Fibroblast of lung (primary cell): ENCODE measurements around the gene GPHN.

ENCODE experiments used
- EZH2 ChIP-seq: IDR thresholded peaks from 2 replicates; pipeline ENCODE4 v1.5.1; 2012; ENCODE audit warnings: low read length, control low read depth, mild to moderate bottlenecking; ENCODE audit errors: missing control alignments
- TF ChIP-seq, protein P1 (sequence below), 2 donors: IDR thresholded peaks in 1 of 2; conservative IDR thresholded peaks in 1 of 2; 1 replicate in 1 of 2; 2 replicates in 1 of 2; pipeline ENCODE4 v1.5.1; 2011 to 2012; ENCODE audit warnings: low read length in 2 of 2, control low read depth in 1 of 2, inconsistent platforms in 1 of 2, low read depth in 1 of 2, mild to moderate bottlenecking in 1 of 2

DNA sequence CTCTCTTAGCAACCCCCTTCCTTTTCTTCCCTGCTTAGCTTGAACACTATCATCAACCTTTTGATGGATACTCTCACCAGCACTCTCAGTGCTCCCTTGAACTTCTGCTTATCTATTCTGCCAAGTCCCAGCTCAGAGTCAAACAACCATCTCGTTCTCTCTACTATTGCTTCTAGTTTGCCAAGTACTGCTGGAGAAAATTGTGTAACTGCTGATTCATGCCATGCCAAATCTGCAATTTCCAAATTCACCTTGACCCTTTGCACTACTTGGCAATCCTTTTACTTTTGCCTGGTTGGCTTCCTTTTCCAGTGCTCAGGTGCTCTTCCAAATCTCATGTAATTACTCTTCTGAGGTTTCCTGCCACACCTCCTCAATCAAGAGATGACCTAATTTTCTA lies 24.6 kb upstream of the GPHN start:
- TF ChIP-seq, protein P1, sequence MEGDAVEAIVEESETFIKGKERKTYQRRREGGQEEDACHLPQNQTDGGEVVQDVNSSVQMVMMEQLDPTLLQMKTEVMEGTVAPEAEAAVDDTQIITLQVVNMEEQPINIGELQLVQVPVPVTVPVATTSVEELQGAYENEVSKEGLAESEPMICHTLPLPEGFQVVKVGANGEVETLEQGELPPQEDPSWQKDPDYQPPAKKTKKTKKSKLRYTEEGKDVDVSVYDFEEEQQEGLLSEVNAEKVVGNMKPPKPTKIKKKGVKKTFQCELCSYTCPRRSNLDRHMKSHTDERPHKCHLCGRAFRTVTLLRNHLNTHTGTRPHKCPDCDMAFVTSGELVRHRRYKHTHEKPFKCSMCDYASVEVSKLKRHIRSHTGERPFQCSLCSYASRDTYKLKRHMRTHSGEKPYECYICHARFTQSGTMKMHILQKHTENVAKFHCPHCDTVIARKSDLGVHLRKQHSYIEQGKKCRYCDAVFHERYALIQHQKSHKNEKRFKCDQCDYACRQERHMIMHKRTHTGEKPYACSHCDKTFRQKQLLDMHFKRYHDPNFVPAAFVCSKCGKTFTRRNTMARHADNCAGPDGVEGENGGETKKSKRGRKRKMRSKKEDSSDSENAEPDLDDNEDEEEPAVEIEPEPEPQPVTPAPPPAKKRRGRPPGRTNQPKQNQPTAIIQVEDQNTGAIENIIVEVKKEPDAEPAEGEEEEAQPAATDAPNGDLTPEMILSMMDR (conservative IDR thresholded peaks at IDR 0.05 in 1 of 2, IDR thresholded peaks at IDR 0.05 in 1 of 2; ENCODE audit: low read depth in 1 of 2, low read length in 2 of 2) = no peak
- no peak for TF ChIP-seq EZH2
